ENCODE data around the gene KARS1. TPM values are rescaled to one million over a fixed set of nuclear protein-coding genes. Genes with fewer than 3 reads are reported as not detected.

Gene KARS1
- total RNA-seq, 1 experiment from 2014 or later, result 253 TPM

GRCh38 chr16:75658175-75658574 lies 10.7 kb upstream of the KARS1 start:
- no TSS peak for BruUV-seq (replicated peaks)

GRCh38 chr16:75653922-75654321 lies 6.5 kb upstream of the KARS1 start:
- Histone ChIP-seq H3K4me3 (ENCODE audit: low read depth, low read length, poor library complexity, severe bottlenecking) (no peak overlapping the region), H3K4me1 (ENCODE audit: insufficient read depth, low read length, poor library complexity, severe bottlenecking) (peaks cover 17% of the 10 kb centered on the region), H3K27me3 (replicated peaks; ENCODE audit: insufficient read depth, low read depth, low read length, poor library complexity) (no peaks in the 10 kb centered on the region), H3K9me3 (ENCODE audit: low read depth, low read length, poor library complexity, severe bottlenecking) (no peaks in the 10 kb centered on the region), H3K36me3 (ENCODE audit: insufficient read depth, low read length, poor library complexity, severe bottlenecking) (peaks cover 49% of the 10 kb centered on the region), H3K27ac (ENCODE audit: low read depth, low read length, poor library complexity, severe bottlenecking) (no peak overlapping the region)
- intact Hi-C loops (cut with micrococcal nuclease; ENCODE audit: unreplicated experiment), result no loop called here
- BruUV-seq (replicated peaks), result no TSS peak
- CTCF ChIA-PET, result no interaction called here
- no peak for DNase-seq (ENCODE audit: low spot score)
- no peak for TF ChIP-seq EZH2 (IDR thresholded peaks at IDR 0.05; ENCODE audit: borderline replicate concordance, low read depth, low read length, poor library complexity, severe bottlenecking)
- no peak for TF ChIP-seq CTCF (conservative IDR thresholded peaks at IDR 0.05; ENCODE audit: low read depth, low read length)
- POLR2A ChIA-PET (ENCODE audit: low non-redundant PET), result no interaction called here

More at GRCh38 chr16:75658175-75658574, 10.7 kb upstream of the KARS1 start:
- intact Hi-C loops (cut with micrococcal nuclease; ENCODE audit: unreplicated experiment), result no loop called here
- DNase-seq (ENCODE audit: low spot score), result no peak
- H3K9me3 ChIP-seq (ENCODE audit: low read depth, low read length, poor library complexity, severe bottlenecking), result no peaks in the 10 kb centered on the region
- H3K27me3 ChIP-seq (replicated peaks; ENCODE audit: insufficient read depth, low read depth, low read length, poor library complexity), result no peaks in the 10 kb centered on the region
- CTCF ChIA-PET, result no interaction called here
- H3K27ac ChIP-seq (ENCODE audit: low read depth, low read length, poor library complexity, severe bottlenecking), result no peak overlapping the region
- H3K36me3 ChIP-seq (ENCODE audit: insufficient read depth, low read length, poor library complexity, severe bottlenecking), result peaks cover 49% of the 10 kb centered on the region
- POLR2A ChIA-PET (ENCODE audit: low non-redundant PET), result no interaction called here
- H3K4me1 ChIP-seq (ENCODE audit: insufficient read depth, low read length, poor library complexity, severe bottlenecking), result no peaks in the 10 kb centered on the region
- H3K4me3 ChIP-seq (ENCODE audit: low read depth, low read length, poor library complexity, severe bottlenecking), result no peak overlapping the region
- no peak for TF ChIP-seq EZH2 (IDR thresholded peaks at IDR 0.05; ENCODE audit: borderline replicate concordance, low read depth, low read length, poor library complexity, severe bottlenecking)
- TF ChIP-seq CTCF (conservative IDR thresholded peaks at IDR 0.05; ENCODE audit: low read depth, low read length), result no peak

- CTCF ChIA-PET, result no interaction called here
- Histone ChIP-seq H3K9me3 (ENCODE audit: low read depth, low read length, poor library complexity, severe bottlenecking) (no peaks in the 10 kb centered on the region), H3K27me3 (replicated peaks; ENCODE audit: insufficient read depth, low read depth, low read length, poor library complexity) (no peaks in the 10 kb centered on the region), H3K36me3 (ENCODE audit: insufficient read depth, low read length, poor library complexity, severe bottlenecking) (peaks cover 25% of the 10 kb centered on the region), H3K4me1 (ENCODE audit: insufficient read depth, low read length, poor library complexity, severe bottlenecking) (peaks cover 27% of the 10 kb centered on the region), H3K27ac (ENCODE audit: low read depth, low read length, poor library complexity, severe bottlenecking) (peak overlapping the region; percentile 86), H3K4me3 (ENCODE audit: low read depth, low read length, poor library complexity, severe bottlenecking) (peak overlapping the region; percentile 95)
- TF ChIP-seq EZH2 (IDR thresholded peaks at IDR 0.05; ENCODE audit: borderline replicate concordance, low read depth, low read length, poor library complexity, severe bottlenecking) (no peak), CTCF (conservative IDR thresholded peaks at IDR 0.05; ENCODE audit: low read depth, low read length) (no peak)
- intact Hi-C loops (cut with micrococcal nuclease; ENCODE audit: unreplicated experiment), result loop anchor here (5.0 kb wide), 1 partner anchor 114 kb away; no protein-coding TSS in a partner anchor
- POLR2A ChIA-PET (ENCODE audit: low non-redundant PET), result interaction anchor here (0.6 kb wide), 1 partner anchor 15 kb away, joined by 8 read pairs; no protein-coding TSS in a partner anchor
- DNase-seq (ENCODE audit: low spot score), result peak; percentile 89
- no TSS peak for BruUV-seq (replicated peaks)
These were observed 1.0 kb upstream of the KARS1 start for GRCh38 chr16:75648265-75649076.

Data from A673 (cell line).